Stimulated activated CD4-positive, alpha-beta T cell treated with anti-CD3 and anti-CD28 coated beads, TNF-alpha, amount 100 ng/mL, for 48 hours (primary cell): ENCODE results near the gene TIGD1.

Source experiments
- DNase-seq, 3 donors: peaks; one replicate each; pipeline ENCODE4 v3.0.0-alpha.2; 2020; ENCODE audit warnings: low read depth in 3 of 3

TIGD1 gene

DNA sequence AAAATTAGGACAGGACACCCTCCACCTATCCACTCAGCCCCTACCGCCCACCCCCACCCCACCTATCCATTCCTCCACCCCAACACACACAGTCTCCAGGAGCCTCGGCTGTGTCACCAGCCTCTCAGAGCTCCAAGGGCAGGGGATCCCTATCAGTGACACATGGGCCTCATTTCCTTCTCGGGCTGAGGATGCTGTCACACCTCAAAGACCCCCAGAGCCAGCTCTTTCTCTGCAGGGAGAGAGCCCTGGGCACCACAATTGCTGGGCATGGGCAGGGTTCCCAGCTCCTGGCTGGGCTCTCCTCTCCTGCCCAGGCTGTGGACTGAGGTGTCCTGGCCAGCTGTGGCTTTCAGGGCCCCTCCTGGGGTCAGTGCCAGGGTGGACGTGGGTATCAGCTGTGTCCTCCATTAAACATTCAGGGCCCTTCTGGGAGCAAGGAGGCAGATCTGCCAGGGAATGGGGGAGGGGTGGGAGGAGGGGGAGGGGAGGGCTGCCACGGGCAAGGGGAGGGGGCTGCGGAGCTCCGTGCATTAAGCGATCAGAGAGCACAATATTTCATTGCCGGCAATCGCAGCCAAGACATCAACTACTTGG lies 48.5 kb downstream of the TIGD1 start:
- no peak for DNase-seq

DNA sequence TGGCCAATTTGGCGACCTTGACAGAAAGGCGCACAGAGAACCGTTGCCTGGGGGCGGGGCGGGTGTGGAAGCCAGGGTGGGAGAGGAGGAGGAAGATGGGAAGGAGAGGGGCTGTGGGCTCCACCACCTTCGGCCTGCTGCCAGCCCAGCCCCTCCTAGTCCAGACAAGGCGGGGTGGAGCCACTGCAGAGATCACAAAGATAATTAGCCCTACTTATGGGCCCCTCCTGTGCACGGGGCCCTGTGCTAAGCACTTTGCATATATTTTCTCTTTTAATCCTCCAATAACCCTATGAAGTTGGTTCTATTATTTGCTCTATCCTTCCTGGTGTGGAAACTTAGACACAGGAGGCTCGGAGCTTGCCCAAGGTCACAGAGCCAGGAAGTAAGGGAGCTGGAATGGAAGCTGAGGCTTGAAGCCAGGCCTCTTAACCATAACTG lies 49.0 kb downstream of the TIGD1 start:
- no peak for DNase-seq

DNA sequence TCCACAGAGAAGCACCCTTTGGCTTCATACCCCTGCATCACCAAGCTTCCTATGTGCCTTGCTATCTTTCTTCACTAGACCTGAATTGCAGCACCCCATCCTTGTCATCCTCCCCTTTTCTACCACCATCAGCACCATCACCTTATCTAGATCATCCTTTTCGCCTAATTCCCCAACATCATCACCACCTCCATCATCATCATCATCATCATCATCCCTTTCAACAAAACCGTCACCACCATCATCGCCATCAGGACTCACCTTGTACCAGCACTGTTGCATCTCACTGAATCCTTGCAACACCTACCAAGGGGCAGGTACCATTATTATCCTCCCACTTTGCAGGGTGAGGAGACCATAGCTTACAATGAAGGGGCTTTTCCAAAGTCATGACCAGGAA lies 51.9 kb downstream of the TIGD1 start:
- no peak for DNase-seq
